Measurements from ENCODE around the gene ARFGEF3.

ARFGEF3 gene

DNA sequence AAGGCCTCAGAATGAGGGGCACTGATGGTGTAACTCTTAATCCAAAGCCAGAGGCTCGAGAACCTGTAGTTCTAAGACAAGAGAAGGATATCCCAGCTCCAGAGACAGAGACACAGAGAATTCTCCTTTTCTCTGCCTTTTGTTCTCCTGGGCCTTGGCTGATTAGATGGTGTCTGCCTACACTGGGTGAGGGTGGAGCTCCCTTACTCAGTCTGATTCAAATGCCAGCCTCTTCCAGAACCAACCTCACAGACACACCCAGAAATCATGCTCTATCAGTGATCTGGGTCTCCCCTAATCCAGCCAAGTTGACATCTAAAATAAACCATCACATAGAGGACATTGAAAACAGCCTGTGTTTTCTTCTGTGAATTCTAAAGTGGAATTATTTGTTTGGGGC lies 148.0 kb downstream of the ARFGEF3 start:
- DNase-seq (ENCODE audit: low read depth): no peak

DNA sequence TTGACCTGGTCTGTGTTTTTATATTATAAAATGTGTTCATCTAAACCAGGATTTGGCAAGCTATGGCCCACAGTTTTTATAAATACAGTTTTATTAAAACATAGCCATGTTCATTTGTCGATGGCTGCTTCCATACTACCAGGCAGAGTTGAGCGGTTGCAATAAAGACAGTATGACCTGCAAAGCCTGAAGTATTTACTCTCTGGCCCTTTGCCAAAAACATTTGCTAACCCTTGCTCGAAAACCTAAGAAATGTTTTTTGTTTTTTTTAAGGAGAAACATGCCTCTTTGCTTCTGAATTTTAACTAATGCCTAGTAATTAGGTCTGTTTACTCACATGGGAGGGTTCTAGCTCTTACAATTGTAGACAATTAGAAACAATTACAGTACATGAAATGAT lies 148.6 kb downstream of the ARFGEF3 start:
- DNase-seq (ENCODE audit: low read depth): no peak

DNA sequence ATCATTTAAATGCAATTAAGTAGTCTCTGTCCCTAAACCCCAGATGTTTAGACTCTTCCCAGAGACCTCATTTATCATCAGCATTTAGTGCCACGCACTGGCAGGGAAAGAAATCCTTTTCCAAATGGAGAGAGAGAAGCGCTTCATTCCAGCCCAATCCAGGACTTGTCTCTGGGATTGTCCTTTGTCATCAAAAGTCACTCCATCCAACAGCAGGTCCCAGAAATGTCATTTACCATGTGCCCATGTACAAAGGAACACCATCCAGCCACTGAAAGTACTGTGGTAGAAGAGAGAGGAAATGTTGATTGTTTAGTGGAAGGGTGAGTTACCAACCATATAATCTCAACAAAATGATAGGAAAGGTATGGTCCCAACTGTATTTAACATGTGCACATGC lies 149.1 kb downstream of the ARFGEF3 start:
- DNase-seq (ENCODE audit: low read depth): no peak

DNA sequence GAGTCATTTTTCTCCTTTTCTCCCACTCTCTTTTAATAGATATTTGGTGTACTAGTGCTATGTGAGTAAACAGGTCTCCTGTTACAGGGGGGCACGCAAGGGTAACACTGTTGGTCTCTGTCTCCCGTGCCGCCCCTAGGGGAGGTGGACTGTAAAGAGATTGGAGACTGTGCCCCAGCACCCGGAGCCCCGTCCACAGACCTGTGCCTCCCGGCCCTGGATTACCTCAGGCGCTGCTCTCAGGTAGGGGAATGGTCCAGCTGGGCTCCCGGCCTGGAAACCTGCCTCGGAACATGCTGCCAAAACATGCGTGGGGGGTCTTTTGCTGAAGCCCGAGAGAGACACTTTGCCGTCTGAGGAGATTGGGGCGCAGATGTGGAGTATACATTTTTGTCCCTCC lies 149.5 kb downstream of the ARFGEF3 start:
- DNase-seq (ENCODE audit: low read depth): no peak

DNA sequence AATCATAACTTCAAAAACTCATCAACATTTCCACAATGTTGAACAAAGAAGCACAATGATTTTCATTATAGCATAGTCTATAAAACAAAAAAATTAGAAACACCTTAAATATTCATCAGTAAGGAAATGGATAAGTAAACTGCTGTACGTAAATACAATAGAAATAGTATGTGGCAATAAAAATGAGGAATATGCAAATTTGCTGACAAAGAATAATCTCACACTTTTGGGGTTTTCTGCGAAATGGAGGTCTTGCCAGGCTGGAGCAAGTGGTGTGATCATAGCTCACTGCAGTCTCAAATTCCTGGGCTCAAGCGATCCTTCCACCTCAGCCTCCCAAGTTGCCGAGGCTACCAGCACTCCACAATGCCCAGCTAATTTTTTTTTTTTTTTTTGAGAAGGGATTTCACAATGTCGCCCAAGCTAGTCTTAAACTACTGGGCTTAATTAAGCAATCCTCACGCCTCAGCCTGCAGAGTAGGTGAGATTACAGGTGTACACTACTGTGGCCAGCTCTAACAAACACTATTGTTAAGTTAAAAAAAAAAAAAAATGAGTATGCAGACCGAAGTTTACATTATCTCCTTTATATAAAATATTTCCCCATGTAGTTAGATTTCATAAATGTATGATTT lies 157.1 kb downstream of the ARFGEF3 start:
- no peak for DNase-seq (ENCODE audit: low read depth)

DNA sequence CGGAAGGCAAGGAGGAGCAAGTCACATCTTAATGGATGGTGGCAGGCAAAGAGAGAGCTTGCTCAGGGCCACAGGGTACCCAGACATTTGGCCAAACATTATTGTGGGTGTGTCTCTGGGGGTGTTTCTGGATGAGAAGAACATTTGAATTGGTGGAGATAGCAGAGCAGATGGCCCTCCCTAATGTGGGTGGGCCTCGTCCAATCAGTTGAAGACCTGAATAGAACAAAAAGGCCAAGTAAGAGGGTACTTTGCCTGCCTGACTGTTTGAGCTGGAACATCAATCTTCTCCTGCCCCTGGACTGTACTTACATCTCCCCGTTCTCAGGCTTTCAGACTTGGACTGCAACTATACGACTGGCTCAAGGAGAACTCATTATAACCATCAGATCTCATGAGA lies 160.2 kb downstream of the ARFGEF3 start:
- DNase-seq (ENCODE audit: low read depth): no peak

DNA sequence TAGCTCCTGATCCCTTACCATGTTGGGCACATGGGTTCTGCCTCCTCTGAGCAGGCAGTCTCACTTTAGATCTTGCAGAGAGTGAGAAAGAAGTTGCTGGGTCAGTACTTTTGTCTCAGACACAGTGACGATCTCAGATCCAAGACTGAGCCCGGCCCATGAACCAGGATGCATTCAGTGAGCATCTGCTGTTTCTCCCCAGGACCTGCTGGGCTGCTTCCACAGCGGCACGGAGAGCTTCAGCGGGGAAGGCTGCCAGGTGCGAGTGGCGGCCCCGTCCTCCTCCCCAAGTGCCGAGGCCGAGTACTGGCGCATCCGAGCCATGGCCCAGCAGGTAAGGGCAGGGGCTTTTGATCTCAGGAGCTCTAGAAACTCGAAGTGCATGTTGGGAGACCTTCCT lies 162.1 kb downstream of the ARFGEF3 start:
- DNase-seq (ENCODE audit: low read depth): no peak

DNA sequence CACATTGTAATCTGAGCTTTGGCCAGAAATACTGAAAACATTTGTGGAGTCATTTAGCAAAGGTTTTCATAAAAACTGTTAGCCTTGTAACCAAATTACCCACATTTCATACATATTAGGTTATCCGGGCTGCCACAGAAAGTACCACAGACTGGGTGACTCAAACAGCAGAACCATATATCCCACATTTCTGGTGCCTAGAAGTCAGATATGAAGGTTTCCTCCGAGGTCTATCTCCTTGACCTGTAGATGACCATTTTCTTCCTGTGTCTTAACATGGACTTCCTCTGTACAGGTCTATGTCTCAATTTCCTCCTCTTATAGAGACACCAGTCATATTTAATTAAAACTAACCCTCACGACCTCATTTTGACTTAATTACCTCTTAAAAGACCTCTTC lies 166.5 kb downstream of the ARFGEF3 start:
- no peak for DNase-seq (ENCODE audit: low read depth)

DNA sequence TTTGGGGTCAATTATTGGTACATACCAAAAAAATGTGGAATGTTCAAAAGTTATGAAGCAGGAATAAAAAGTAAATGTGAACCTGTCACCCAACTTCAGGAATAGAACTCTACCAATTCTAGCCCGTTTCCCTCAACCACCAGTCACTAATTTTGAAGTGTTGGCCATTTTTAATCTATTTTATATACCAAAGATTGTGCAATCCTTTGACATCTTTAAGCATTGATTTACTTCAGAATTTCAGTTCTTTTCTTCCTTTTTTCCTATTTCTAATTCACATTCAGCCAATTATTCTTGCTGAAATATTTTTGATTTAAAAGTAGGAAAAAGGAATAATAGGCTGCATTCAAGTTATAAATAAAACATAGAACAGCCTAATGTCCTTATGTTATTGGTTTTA lies 169.0 kb downstream of the ARFGEF3 start:
- DNase-seq (ENCODE audit: low read depth): no peak

DNA sequence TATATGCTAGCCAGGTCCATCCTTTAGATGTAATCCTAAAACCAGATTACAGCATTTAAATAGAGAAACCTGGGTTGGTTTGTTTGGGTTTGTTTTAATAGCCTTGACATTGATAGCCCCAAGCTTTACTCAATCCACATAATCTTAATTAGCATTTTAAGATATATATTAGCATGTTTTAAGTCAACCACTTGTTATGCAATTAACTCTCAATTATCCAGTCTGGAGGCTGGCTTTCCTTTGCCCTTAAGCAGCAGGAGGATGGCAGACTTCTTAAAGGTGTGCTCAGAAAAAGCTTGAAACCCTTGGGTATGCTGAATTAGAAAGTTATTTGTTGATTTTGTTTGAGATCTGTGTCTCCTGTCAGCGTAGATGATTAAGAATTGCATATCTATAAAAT lies 169.7 kb downstream of the ARFGEF3 start:
- DNase-seq (ENCODE audit: low read depth): no peak

DNA sequence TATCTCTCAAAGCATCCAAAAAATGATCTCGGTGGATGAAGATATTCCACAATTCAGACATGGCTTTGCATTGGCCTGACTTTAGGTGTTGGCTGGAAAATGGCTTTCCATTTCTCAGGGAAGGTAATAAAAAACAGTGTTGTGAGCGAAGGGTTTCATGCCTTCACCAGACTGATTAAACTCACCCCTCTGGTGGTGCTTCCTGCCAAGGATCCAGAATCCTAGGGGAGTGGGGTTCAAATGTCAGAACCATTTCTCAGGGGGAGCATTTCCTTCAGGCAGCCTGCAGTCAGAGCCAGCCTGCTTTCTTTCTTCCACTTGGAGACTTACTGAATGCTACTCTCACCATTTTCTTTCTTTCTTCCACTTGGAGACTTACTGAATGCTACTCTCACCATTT lies 170.2 kb downstream of the ARFGEF3 start:
- no peak for DNase-seq (ENCODE audit: low read depth)

DNA sequence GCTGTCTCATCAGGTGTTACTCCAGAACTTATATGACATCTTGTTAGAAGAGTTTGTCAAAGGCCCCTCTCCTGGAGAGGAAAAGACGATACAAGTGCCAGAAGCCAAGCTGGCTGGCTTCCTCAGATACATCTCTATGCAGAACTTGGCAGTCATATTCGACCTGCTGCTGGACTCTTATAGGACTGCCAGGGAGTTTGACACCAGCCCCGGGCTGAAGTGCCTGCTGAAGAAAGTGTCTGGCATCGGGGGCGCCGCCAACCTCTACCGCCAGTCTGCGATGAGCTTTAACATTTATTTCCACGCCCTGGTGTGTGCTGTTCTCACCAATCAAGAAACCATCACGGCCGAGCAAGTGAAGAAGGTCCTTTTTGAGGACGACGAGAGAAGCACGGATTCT lies 172.3 kb downstream of the ARFGEF3 start:
- DNase-seq (ENCODE audit: low read depth): no peak

DNA sequence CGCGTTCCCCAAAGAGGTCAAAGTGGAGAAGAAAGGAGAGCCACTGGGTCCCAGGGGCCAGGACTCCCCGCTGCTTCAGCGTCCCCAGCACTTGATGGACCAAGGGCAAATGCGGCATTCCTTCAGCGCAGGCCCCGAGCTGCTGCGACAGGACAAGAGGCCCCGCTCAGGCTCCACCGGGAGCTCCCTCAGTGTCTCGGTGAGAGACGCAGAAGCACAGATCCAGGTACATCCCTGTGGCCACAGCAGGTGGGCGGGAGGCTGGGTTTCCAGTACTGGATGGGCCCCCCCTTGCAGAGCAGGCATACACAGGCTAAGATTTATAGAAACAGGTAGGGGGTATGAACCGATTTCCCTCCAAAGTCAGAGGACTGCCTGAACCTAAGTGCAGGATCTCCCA lies 173.2 kb downstream of the ARFGEF3 start:
- no peak for DNase-seq (ENCODE audit: low read depth)

DNA sequence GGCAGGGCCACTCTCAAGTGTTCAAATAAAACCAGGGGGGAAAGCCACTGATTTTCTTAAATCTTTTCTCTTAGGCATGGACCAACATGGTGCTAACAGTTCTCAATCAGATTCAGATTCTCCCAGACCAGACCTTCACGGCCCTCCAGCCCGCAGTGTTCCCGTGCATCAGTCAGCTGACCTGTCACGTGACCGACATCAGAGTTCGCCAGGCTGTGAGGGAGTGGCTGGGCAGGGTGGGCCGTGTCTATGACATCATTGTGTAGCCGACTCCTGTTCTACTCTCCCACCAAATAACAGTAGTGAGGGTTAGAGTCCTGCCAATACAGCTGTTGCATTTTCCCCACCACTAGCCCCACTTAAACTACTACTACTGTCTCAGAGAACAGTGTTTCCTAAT lies 174.5 kb downstream of the ARFGEF3 start:
- DNase-seq (ENCODE audit: low read depth): no peak

DNA sequence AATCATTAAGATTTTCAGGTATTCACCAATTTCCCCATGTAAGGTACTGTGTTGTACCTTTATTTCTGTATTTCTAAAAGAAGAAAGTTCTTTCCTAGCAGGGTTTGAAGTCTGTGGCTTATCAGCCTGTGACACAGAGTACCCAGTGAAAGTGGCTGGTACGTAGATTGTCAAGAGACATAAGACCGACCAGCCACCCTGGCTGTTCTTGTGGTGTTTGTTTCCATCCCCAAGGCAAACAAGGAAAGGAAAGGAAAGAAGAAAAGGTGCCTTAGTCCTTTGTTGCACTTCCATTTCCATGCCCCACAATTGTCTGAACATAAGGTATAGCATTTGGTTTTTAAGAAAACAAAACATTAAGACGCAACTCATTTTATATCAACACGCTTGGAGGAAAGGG lies 175.3 kb downstream of the ARFGEF3 start:
- DNase-seq (ENCODE audit: low read depth): no peak

DNA sequence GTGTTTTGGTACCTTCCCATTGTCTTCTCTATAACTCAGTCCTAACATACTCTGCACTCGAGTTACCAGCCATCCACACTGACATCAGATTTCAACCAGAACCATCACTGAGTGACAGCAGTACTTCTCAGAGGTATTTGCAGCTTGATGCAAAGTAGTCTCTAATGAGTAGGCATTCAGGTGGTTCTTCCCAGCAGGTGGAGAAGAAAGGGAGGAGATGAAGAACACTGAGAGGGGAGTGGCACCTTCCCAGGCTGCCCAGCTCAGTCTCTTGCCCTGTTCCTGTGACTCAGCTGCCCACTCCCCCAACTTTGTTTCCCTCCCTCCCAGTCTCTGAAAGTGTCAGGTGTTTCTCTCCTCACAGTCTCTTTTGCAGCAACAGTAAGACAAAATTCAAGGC lies 177.3 kb downstream of the ARFGEF3 start:
- no peak for DNase-seq (ENCODE audit: low read depth)

DNA sequence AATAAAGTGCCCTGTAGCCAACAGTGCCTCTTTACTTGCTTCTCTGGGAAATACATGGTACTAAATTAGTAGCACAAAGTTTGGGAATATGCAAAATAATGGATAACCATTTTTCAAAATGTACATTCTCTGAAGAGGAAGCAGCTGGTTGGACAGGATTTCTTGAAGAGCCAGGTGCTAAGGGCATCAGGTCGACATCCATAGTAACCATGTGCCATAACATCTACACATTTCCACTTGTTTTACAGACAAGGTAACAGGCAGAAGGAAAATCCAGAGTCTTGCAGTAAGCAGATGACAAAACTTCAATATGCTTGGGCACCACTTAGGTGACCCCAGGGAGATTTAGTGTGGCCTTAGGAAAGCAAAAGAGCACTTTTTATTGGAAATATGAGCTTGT lies 179.4 kb downstream of the ARFGEF3 start:
- no peak for DNase-seq (ENCODE audit: low read depth)

DNA sequence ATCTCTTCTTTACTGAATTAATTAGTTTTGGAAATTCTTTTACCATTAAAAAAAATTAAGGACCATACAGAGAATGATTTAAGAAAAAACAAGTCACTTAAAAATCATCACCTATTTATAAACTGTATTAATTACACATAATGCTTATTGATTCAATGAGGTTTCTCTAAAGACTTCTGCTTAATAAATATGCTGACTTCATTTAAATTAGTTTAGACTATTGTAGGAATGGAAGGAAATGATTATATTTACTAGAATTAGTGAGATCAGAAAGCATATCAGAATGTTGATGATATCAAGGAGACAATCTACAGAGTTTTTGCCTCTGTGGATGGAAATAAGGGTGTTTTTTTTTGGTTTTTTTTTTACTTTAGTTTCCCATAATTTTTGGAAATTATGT lies 181.4 kb downstream of the ARFGEF3 start:
- DNase-seq (ENCODE audit: low read depth): no peak

DNA sequence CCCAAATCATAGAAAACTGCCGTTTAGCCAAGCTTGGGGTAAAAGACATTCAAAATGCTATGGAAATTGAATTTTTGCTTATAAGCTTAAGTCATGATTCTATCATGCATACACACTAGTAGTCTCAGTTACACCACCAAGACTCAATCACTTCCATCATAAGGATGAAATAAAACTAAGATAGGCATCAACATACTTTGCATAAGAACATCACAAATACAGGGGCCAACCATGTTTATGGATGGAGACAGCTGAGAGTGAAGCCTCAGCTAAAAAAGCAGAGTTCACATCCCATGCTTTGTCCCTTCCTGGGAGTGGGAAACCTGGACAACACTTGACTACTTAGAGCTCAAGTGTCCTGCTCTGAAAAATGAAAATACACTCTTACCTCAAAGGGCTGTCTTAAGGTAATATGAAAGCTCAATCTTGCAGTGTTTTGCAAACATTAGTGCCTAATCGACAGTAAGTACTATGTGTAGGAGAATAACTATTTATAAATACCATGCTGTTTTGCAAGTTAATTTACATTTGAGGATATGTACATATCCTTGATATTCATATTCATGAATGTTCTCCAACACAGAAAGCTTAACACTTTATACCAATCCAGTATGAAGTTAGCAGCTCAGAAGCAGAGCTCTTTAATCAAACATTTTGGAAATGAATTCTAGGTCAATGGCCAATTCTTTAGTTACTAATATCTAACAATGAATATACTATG lies 184.0 kb downstream of the ARFGEF3 start:
- no peak for DNase-seq (ENCODE audit: low read depth)

DNA sequence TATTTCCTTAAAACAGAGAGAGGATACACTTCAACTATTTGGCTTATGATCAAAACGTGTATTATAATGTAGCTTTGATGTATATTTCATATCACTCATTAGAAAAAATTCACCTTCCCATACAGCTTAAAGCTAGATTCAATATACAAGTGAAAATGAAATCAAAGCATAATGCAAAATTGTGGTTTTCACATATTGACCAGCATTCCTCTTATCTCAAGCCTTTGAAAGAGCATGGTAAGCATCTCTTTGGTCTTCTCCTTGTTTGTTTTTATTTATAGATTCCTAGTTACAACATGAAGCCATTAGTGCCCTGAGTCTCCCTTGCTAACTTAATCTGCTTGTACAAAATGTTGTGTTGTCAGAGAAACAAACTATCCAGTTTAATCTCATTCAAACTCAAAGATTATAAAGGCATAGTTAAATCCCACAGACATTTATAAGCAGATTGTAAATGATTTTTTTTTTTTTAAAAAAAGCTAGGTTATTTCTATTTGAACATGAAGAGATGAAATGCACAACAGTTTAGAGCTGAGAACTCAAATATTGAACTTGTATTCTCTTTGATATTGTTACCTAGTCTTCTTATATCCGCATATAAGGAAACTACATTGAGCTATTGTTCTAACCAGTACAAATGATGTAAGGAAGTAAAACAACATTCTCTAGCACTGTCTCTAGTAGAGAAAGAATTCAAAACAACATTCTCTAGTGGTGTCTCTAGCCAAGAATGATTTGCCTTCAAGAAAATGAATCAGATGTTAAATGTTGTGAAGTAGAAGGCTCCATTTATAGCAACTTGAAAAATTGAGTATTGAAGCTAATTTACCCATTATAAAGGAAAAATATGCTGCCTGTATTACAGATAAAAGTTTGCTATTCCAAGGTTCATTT lies 184.8 kb downstream of the ARFGEF3 start:
- no peak for DNase-seq (ENCODE audit: low read depth)

DNA sequence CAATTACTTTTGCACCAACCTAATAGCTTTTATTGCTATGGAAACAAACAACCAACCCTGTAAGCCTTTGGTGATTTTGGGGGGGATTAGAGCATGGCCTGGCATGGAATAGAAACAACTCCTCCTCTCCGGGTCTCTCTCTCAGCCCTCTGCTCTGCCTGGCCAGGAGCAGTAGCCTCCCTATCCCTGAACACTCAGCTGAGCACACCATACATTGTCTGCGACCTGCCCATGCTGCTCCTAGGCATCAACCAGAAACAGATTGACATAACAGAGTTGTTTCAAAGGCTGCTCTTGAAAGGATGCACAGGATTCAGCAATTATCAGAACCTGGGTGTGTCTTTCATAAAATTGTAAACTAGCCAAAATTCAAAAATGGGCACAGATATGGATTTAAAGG lies 186.1 kb downstream of the ARFGEF3 start:
- no peak for DNase-seq (ENCODE audit: low read depth)

DNA sequence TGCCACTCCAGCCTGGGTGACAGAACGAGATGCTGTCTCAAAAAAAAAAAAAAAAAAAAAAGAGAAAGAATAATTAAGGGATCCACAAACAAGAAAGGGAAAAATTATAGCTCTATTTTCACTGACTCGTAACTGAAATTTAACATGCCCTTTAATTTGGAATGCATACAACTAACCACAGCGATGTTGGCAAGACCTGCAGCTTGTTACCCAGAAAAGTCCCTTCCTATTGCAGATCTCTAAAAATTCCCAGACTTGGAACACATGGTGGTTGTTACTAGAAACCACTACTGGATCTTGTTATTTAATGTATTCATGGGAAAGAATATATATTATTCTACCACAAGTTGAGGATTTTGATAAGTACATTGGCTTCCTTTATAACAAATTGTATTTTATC lies 188.2 kb downstream of the ARFGEF3 start:
- no peak for DNase-seq (ENCODE audit: low read depth)

DNA sequence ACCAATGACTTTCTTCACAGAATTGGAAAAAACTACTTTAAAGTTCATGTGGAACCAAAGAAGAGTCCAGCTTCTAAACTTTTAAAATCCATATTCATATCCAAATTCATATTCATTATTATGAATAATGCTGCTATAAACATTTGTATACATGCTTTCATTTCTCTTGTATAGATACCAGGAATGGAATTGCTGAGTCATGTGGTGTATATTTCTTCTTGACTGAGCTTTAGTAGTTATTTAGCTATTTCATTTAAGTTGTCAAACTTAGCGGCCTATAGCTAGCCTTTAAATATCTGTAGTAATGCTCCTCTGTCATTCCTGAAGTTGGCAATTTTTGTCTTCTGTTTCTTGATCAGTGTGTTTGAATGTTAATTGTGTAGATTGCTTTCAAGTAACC lies 196.2 kb downstream of the ARFGEF3 start:
- no peak for DNase-seq (ENCODE audit: low read depth)
